ENCODE measurements around the gene SUZ12.

- TF ChIP-seq, protein P1, sequence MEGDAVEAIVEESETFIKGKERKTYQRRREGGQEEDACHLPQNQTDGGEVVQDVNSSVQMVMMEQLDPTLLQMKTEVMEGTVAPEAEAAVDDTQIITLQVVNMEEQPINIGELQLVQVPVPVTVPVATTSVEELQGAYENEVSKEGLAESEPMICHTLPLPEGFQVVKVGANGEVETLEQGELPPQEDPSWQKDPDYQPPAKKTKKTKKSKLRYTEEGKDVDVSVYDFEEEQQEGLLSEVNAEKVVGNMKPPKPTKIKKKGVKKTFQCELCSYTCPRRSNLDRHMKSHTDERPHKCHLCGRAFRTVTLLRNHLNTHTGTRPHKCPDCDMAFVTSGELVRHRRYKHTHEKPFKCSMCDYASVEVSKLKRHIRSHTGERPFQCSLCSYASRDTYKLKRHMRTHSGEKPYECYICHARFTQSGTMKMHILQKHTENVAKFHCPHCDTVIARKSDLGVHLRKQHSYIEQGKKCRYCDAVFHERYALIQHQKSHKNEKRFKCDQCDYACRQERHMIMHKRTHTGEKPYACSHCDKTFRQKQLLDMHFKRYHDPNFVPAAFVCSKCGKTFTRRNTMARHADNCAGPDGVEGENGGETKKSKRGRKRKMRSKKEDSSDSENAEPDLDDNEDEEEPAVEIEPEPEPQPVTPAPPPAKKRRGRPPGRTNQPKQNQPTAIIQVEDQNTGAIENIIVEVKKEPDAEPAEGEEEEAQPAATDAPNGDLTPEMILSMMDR (IDR thresholded peaks at IDR 0.05; ENCODE audit: low read depth, low read length, poor library complexity, severe bottlenecking): no peak
- no peak for TF ChIP-seq EZH2phosphoT487 (IDR thresholded peaks at IDR 0.05; ENCODE audit: borderline replicate concordance, low read length)
Observed at GRCh38 chr17:32010114-32010513, 73.3 kb downstream of the SUZ12 start.

All from DOHH2 (cell line).